Natural killer cell (primary cell): Measurements from ENCODE around the gene MRPS18A. TPM values are rescaled to one million over a fixed set of nuclear protein-coding genes. Genes with fewer than 3 reads are reported as not detected.

ENCODE experiments used
- ATAC-seq, 3 donors: fragments of 150-1000 bp in 2 of 3; fragments of 200-7000 bp in 1 of 3; cut with Tn5 transposase; 1 replicate in 1 of 3; 2 replicates in 2 of 3; pipeline ENCODE4 v1.10.0; 2021; ENCODE audit warnings: mild to moderate bottlenecking in 2 of 3, moderate library complexity in 2 of 3
- DNase-seq, 2 donors: peaks; one replicate each; pipeline versions ENCODE4 v3.0.0 to v3.0.0-alpha.2; 2013 to 2021; ENCODE audit warnings: mixed read lengths in 1 of 2
- H3K27ac ChIP-seq: one replicate; pipeline ENCODE4 v1.5.1; 2013; ENCODE audit warnings: mild to moderate bottlenecking, low read length
- H3K27me3 ChIP-seq: one replicate; pipeline ENCODE4 v1.6.1; 2013; ENCODE audit warnings: low read length; ENCODE audit not compliant: control insufficient read depth, insufficient read depth
- H3K36me3 ChIP-seq: one replicate; pipeline ENCODE4 v1.6.1; 2013; ENCODE audit warnings: low read length; ENCODE audit not compliant: control insufficient read depth, insufficient read depth
- H3K4me1 ChIP-seq: one replicate; pipeline ENCODE4 v1.6.1; 2013; ENCODE audit warnings: low read length; ENCODE audit not compliant: control insufficient read depth, insufficient read depth
- H3K4me3 ChIP-seq: one replicate; pipeline ENCODE4 v1.5.1; 2013; ENCODE audit warnings: low read length
- H3K9me3 ChIP-seq: one replicate; pipeline ENCODE4 v1.6.1; 2013; ENCODE audit warnings: low read length; ENCODE audit not compliant: control insufficient read depth, insufficient read depth
- H3K27ac Mint-ChIP-seq, 2 donors: one replicate each; pipeline ENCODE4 v1.8.0; 2022; ENCODE audit warnings: mild to moderate bottlenecking in 2 of 2, mixed read lengths in 2 of 2, moderate library complexity in 1 of 2
- H3K27me3 Mint-ChIP-seq, 2 donors: one replicate each; pipeline ENCODE4 v1.8.0; 2022; ENCODE audit warnings: low read depth in 2 of 2, mixed read lengths in 2 of 2
- H3K36me3 Mint-ChIP-seq: one replicate; pipeline ENCODE4 v1.8.0; 2022; ENCODE audit warnings: mixed read lengths
- H3K4me1 Mint-ChIP-seq, 2 donors: one replicate each; pipeline ENCODE4 v1.8.0; 2022; ENCODE audit warnings: mixed read lengths in 2 of 2
- H3K4me3 Mint-ChIP-seq: one replicate; pipeline ENCODE4 v1.8.0; 2022; ENCODE audit warnings: mild to moderate bottlenecking, moderate library complexity, mixed read lengths
- H3K9me3 Mint-ChIP-seq, 2 donors: one replicate each; pipeline ENCODE4 v1.8.0; 2022; ENCODE audit warnings: mixed read lengths in 2 of 2
- WGBS: methylation state at CpG from one replicate; pipeline ENCODE4 v1.1.7; 2013; ENCODE audit warnings: missing lambda C conversion rate; ENCODE audit not compliant: insufficient coverage; 5-methylcytosine and 5-hydroxymethylcytosine counted together
- intact Hi-C: fragments of 100-400 bp; cut with micrococcal nuclease; formaldehyde crosslinking; loops from one replicate; pipeline ENCODE4 v1.14.2; 2022
- total RNA-seq, 4 donors: library from RNA; stranded (reverse); fragments of 120-200 nt in 1 of 4; gene quantifications; one replicate each; pipeline versions ENCODE4 v1.2.3 to v1.2.4, GENCODE V29; 2013 to 2022
- TF ChIP-seq, protein P1 (sequence below): fragments of 200-600 bp; IDR thresholded peaks from one replicate; pipeline ENCODE4 v1.8.0; 2022; ENCODE audit warnings: antibody characterized with exemption

Gene MRPS18A
- total RNA-seq, 3 donors from 2014 or later (not counting 1 experiment from before 2014, with no cell fraction given): 29.0 to 39.8 (median 33.1) TPM

DNA sequence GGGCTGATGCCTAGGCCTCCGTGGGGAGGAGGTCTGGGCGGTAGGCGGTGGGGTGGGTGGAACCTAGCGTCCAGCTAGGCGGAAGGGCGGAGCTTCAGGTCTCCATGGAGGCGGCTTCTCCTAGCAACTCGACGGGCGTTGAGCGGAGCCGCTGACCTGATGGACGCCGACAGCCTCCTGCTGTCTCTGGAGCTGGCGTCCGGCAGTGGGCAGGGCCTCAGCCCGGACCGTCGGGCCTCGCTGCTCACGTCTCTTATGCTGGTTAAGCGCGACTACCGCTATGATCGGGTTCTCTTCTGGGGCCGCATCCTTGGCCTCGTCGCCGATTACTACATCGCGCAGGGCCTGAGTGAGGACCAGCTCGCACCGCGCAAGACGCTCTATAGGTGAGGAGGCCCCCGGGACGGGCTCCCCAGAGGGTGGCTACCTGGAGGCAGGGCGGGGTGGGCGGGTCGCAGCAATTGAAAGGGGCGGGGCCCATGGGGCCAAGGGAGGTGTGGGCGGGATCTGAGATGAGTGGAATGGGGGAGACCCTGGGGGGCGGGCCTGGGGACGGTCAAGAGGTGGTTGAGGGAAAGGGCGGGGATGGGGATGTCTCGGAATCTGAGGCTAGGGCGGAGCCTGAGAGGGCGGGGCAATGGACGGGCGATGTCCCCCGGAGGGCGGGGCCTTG lies 42.5 kb downstream of the MRPS18A start, which contains the start of gene RSPH9:
RSPH9 (plus strand) TSS at position 97 of the 673 bp plus-strand sequence; CDS start at position 160, 63 bp downstream.
- Histone ChIP-seq H3K27ac (no peak within 1 kb of the TSS), H3K4me3 (peak within 1 kb of the TSS; percentile 44)

DNA sequence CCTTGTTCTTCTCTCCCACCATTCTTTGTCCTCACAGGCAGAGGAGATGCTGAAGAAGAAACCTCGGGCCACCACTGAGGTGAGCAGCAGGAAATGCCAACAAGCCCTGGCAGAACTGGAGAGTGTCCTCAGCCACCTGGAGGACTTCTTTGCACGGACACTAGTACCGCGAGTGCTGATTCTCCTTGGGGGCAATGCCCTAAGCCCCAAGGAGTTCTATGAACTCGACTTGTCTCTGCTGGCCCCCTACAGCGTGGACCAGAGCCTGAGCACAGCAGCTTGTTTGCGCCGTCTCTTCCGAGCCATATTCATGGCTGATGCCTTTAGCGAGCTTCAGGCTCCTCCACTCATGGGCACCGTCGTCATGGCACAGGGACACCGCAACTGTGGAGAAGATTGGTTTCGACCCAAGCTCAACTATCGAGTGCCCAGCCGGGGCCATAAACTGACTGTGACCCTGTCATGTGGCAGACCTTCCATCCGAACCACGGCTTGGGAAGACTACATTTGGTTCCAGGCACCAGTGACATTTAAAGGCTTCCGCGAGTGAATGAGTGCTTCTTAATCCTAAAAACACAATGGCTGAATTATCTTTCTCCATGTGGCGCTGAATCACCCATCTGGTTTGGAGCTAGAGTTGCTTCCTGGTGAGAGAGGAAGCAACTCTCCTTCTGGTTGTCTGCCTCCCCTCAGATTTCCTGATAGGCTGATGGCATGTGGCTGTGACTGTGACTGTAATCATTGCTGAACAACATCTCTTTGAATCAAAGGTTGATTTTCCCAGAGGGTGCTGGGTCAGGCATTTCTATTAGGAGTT lies 47.4 kb downstream of the MRPS18A start:
- Histone ChIP-seq H3K27me3 (no peaks in the 10 kb centered on the region), H3K27ac (no peak overlapping the region), H3K4me1 (peaks cover 37% of the 10 kb centered on the region), H3K9me3 (no peaks in the 10 kb centered on the region), H3K4me3 (no peak overlapping the region), H3K36me3 (peaks cover 20% of the 10 kb centered on the region)
- ATAC-seq (no peak), DNase-seq (no peak)
- TF ChIP-seq, protein P1, sequence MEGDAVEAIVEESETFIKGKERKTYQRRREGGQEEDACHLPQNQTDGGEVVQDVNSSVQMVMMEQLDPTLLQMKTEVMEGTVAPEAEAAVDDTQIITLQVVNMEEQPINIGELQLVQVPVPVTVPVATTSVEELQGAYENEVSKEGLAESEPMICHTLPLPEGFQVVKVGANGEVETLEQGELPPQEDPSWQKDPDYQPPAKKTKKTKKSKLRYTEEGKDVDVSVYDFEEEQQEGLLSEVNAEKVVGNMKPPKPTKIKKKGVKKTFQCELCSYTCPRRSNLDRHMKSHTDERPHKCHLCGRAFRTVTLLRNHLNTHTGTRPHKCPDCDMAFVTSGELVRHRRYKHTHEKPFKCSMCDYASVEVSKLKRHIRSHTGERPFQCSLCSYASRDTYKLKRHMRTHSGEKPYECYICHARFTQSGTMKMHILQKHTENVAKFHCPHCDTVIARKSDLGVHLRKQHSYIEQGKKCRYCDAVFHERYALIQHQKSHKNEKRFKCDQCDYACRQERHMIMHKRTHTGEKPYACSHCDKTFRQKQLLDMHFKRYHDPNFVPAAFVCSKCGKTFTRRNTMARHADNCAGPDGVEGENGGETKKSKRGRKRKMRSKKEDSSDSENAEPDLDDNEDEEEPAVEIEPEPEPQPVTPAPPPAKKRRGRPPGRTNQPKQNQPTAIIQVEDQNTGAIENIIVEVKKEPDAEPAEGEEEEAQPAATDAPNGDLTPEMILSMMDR: no peak
- intact Hi-C loops: no loop called here
- 95% methylated on average over 21 of the region's 21 CpGs for WGBS
- H3K36me3 Mint-ChIP-seq: peaks cover 5% of the 10 kb centered on the region
- H3K4me1 Mint-ChIP-seq: peaks cover 30 to 54% of the 10 kb centered on the region in 2 donors
- H3K27me3 Mint-ChIP-seq: no peaks in the 10 kb centered on the region
- no peaks in the 10 kb centered on the region for H3K9me3 Mint-ChIP-seq
- H3K4me3 Mint-ChIP-seq: peak overlapping the region; percentile 45
- H3K27ac Mint-ChIP-seq: no peak overlapping the region

More for the DNA sequence above, 42.5 kb downstream of the MRPS18A start, which contains the start of gene RSPH9:
- H3K36me3 Mint-ChIP-seq: peaks cover 5% of the 10 kb centered on the region
- peaks cover 0 to 3% of the 10 kb centered on the region in 2 donors for H3K27me3 Mint-ChIP-seq
- H3K4me3 Mint-ChIP-seq: peak within 1 kb of the TSS; percentile 89
- Histone ChIP-seq H3K4me1 (peaks cover 13% of the 10 kb centered on the region), H3K36me3 (peaks cover 12% of the 10 kb centered on the region), H3K9me3 (no peaks in the 10 kb centered on the region), H3K27me3 (no peaks in the 10 kb centered on the region)
- peak; percentile 46 to 71 for DNase-seq
- 10% methylated on average over 52 of the region's 52 CpGs for WGBS
- intact Hi-C loops: no loop called here
- peak within 1 kb of the TSS; percentile 48 to 74 for H3K27ac Mint-ChIP-seq
- H3K9me3 Mint-ChIP-seq: no peaks in the 10 kb centered on the region
- ATAC-seq: peak; percentile 74 to 82 (median 80)
- H3K4me1 Mint-ChIP-seq: peaks cover 13 to 28% of the 10 kb centered on the region in 2 donors
- TF ChIP-seq, protein P1: no peak

DNA sequence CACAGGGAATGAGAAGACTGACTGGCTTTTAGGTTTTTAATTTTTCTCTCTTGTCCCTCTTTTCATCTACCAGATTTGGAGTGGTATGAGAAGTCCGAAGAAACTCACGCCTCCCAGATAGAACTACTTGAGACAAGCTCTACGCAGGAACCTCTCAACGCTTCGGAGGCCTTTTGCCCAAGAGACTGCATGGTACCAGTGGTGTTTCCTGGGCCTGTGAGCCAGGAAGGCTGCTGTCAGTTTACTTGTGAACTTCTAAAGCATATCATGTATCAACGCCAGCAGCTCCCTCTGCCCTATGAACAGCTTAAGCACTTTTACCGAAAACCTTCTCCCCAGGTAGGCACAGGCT lies 51.3 kb downstream of the MRPS18A start:
- Mint-ChIP-seq H3K36me3 (peaks cover 2% of the 10 kb centered on the region), H3K4me3 (peak overlapping the region; percentile 96), H3K27ac (peak overlapping the region; percentile 93 to 96), H3K4me1 (peaks cover 29 to 41% of the 10 kb centered on the region in 2 donors), H3K9me3 (no peaks in the 10 kb centered on the region), H3K27me3 (no peaks in the 10 kb centered on the region)
- TF ChIP-seq, protein P1: no peak
- WGBS: 15% methylated on average over 6 of the region's 7 CpGs
- peaks cover 35% of the 10 kb centered on the region for H3K4me1 ChIP-seq
- intact Hi-C loops: no loop called here
- ATAC-seq (peak in 2 of 3 donors; percentile 17 to 19), DNase-seq (peak in 1 of 2 donors; percentile 48)
- peak overlapping the region; percentile 71 for H3K27ac ChIP-seq
- H3K9me3 ChIP-seq: no peaks in the 10 kb centered on the region
- peaks cover 15% of the 10 kb centered on the region for H3K36me3 ChIP-seq
- H3K27me3 ChIP-seq: no peaks in the 10 kb centered on the region
- peak overlapping the region; percentile 64 for H3K4me3 ChIP-seq
